ENCODE measurements around the gene XYLT1.

XYLT1 gene

GRCh38 chr16:17241264-17241835 is 229.4 kb downstream of the XYLT1 start:
- in situ Hi-C loops (cut with HindIII; ENCODE audit: low sequenced_read_pairs) = no loop called here

DNA sequence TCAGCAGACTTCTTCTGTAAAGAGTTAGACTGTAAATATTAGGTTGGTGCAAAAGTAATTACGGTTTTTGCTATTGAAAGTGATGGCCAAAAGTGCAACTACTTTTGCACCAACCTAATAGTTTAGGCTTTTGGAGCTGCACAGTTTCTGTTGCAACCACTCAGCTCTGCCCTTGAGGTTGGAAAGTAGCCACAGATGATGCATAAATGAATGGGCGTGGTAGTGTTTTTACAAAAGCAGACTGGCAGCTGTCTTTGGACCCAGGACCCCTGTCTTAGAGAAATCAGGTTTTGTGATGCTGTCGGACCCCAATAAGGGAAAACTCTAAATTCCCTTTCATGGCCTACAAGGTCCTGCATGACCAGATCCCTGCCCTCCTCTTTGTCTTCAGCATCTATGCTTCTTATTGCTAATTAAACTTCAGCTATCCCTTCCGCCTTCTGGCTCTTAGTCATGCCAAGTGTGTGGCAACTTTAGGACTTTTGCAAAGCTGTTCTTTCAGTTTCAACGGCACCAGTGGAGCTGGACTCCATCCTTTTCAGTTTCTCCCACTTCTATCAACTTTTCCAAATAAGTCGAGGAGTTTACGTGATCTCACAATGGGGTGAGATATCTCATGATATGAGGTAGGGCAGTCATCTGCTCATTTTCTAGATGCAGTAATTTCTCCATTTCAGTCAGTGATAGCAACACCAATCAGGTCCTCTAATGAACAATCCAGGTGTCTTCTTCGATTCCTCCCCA is 232.3 kb downstream of the XYLT1 start:
- in situ Hi-C loops (cut with HindIII; ENCODE audit: low sequenced_read_pairs) = no loop called here

DNA sequence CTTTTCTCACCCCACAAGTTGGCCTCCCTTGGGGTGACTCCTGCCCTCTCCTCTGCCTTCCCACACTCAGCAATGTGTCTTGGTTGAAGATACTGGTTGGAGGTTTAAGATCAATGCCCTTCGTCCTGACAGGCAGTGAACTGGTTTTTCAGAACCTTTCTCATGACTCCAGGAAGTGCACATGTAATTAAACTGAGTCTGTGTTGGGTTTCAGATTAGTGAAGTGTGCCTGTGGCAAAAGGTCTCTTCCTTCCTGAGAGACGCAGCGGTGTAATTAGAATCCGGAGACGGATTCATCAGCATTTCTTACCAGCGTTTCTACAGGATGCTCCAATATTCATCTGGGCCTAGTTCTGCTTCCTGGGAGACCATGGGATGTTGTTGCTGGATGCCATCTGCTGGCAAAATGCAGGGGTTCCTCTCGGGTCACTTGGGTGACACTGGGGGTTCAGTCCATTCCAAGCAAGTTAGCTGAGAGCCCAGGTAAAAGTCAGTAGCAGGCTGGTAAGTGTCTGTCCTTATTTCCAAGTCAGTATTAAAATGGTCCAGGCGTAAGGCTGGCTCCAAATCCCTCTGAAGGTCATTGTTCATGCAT is 233.3 kb downstream of the XYLT1 start:
- in situ Hi-C loops (cut with HindIII; ENCODE audit: low sequenced_read_pairs) = no loop called here

DNA sequence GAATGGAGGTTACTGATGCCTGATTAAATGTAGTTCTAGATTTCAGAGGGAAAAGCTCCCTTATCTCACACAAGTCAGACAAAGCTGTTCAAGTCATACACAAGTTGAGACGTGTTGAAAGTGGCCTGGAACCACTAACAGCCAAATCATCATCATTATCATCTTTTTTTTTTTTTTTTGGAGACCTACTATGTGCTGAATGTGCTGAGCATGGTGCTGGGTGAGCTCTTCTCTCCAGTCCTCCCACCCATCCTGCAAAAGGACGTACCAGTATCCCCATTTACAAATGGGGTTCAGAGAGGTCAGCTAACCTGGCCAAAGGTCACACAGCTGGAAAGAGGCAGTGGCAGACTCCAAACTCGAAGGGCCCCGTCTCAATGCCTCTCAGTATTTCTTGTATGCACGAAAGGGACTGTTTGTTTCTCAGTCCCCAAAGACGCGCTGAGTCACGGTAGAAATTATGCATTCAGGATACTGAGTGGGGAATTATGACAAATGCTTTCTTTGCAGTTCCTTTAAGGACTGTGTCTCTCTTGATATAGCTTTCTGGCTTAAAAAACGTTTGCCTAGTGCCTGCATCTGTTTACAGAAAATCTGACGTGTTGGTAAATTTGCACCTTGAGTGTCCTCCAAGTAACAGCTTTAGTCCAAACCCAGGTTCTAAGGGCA is 235.5 kb downstream of the XYLT1 start:
- in situ Hi-C loops (cut with HindIII; ENCODE audit: low sequenced_read_pairs) = no loop called here

DNA sequence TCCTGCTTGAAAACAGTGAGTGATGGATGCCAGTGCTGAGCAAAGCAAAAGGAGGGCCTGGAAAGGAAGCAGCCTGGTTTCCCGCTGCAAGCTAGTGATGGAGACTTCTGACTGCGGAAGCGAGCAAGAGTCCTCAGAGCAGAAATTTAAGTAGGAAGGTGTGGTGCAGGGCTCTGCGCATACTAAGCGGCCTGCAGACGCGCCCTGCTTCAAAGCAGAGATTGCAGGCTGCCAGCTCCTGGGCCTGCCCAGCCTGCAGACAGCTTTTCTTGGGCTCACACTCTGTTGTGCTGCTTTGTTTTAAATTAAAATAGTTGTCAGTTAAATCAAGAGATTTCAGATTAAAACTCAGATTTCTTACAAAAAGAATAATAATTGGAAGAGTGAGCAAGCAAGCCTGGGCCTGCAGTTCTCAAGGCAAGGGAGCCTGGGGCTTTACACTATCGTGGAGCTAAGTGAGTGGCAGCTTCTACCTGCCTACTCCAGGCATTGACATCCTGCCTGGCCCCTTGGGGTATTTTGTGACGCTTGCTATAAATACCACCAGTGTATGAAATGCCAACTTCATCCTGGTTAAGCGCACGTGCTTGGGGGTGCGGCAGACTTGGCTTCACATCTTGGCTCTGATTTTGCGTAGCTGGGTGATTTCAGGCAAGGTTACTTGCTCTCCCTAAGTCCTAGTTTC is 237.3 kb downstream of the XYLT1 start:
- in situ Hi-C loops (cut with HindIII; ENCODE audit: low sequenced_read_pairs) = no loop called here

GRCh38 chr16:17232487-17232886 is 238.3 kb downstream of the XYLT1 start:
- in situ Hi-C loops (cut with HindIII; ENCODE audit: low sequenced_read_pairs) = no loop called here

- in situ Hi-C loops (cut with HindIII; ENCODE audit: low sequenced_read_pairs) = no loop called here
These were observed 238.8 kb downstream of the XYLT1 start for GRCh38 chr16:17231972-17232371.

DNA sequence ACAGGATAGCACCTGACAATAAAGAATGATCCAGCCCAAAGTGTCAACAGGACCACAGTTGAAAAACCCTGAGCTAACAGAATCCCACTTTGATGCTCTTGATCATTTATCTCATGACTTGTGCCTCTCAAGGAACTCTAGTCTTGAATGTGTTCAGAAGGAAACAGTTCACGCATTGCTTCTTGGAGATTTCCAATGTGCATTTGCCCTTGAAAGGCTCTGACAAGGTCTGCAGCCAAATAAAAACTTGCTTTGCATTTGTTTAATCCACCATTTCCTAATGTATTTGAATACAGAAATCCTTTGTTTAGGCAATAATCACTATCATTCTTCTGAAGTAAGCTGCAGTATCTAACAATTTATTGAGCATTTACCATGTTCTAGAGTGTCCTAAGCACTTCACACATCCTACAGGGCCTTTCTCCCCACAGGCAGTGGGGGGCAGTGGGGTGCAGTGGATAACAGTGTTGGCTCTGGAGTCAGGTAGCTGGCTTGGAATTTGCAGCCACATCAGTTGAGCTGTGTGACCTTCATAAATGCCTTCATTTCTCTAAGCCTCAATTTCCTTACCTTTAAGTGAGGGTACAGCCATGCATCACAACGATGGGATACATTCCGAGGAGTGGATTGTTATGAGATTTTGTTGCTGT is 239.7 kb downstream of the XYLT1 start:
- in situ Hi-C loops (cut with HindIII; ENCODE audit: low sequenced_read_pairs) = no loop called here

DNA sequence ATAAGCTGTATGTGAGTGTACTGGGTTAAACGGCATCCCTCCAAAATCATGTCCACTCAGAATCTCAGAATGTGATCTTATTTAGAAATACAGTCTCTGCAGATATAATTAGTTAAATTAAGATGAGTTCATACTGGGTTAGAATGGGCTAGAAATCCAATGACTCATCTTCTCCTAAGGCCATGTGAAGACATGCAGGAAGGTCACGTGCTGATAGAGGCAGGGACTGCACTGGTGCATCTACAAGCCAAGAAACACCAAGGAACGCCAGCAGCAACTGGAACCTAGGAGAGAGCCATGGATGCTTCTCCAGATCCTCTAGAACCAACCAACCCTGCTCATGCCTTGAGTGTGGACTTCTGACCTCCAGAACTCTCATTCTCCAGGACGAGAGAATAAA is 241.0 kb downstream of the XYLT1 start:
- in situ Hi-C loops (cut with HindIII; ENCODE audit: low sequenced_read_pairs) = no loop called here

GRCh38 chr16:17229131-17229530 is 241.6 kb downstream of the XYLT1 start:
- in situ Hi-C loops (cut with HindIII; ENCODE audit: low sequenced_read_pairs) = no loop called here

DNA sequence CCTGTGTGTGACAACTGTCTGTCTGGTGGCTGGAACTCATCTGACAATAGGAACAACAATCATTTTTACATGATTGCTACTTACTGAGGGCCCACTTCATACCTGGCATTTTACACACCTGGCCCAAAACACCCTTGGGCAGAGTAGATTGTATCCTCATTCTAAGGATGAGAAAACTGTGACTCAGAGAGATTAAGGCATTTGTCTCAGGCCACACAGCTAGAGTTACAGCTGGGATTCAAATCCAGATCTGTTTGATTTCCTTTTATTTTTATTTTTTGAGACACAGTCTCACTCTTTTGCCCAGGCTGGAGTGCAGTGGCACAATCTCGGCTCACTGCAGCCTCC is 242.1 kb downstream of the XYLT1 start:
- in situ Hi-C loops (cut with HindIII; ENCODE audit: low sequenced_read_pairs) = no loop called here

- in situ Hi-C loops (cut with HindIII; ENCODE audit: low sequenced_read_pairs) = no loop called here
These were observed 242.6 kb downstream of the XYLT1 start for GRCh38 chr16:17228048-17228707.

DNA sequence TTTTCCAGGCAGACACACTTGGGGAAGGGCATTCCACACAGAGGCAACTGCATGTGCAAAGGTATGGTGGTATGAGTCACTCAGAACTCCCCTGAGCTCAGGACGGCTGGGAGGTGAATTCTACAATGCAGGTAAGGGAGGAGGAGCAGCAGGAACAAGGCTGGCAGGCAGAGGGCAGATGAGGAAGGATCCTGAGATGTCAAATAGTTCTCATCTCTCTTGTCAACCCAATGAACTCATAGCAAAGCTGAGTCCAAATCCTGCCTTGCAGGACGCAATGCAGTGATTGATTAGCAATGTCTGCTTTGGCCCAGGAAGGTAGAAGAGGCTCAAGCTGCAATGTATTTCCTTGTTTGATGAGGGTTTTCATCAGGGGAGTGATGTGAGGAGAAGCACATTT is 243.5 kb downstream of the XYLT1 start:
- in situ Hi-C loops (cut with HindIII; ENCODE audit: low sequenced_read_pairs) = no loop called here

DNA sequence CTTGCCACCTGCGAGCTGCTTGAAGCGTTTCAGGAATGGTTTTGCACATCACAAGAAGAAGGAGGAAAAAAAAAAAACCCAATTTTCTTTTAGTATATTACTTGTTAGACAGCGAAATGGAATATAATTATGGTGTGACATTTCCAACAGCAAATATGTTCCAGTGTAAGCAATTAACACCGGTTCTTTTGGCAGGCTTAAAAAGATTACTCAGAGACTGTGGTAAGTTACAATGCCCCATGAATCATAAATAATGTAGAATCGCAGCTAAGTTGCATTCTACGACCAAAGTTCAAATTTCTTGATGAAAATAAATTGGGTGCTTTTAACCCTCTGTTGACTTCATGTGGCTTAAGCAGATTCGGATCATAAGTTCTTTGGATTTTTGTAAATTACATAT is 245.2 kb downstream of the XYLT1 start:
- in situ Hi-C loops (cut with HindIII; ENCODE audit: low sequenced_read_pairs) = no loop called here

DNA sequence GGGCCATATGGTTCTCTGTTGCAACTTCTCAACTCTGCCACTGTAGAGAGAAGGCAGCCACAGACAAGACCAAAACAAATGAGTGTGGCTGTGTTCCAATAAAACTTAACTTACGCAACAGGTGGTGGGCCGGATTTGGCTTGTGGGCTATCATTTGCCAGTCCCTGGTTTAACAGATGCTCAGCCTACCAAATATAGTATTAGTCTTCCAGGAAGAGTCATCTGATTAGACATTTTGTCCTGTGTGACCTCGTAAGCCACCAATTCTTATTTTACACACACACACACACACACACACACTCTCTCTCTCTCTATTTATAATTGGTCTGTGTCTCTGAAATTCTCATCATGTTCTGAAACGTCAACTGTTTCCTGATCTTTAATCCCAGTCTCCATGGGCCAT is 245.9 kb downstream of the XYLT1 start:
- in situ Hi-C loops (cut with HindIII; ENCODE audit: low sequenced_read_pairs) = no loop called here

DNA sequence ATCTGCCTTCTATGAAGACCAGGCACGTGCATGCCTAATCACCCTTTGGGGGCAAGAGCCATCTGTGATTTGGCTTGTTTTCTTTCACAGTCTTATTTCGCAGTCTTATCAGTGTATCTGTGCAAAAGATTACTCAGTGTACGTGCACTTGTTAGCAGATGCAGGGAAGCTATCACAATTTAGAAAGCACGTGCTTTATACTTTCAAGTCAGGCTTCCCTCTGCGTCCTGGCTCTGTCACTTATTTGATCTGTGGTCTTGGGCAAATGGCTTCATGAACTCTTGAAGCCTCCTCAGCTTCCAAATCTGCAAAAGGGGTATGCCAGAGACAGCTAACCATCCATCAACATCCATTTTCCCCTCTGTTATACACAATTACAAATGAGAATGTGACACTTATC is 246.4 kb downstream of the XYLT1 start:
- in situ Hi-C loops (cut with HindIII; ENCODE audit: low sequenced_read_pairs) = no loop called here

GRCh38 chr16:17223576-17223975 is 247.2 kb downstream of the XYLT1 start:
- in situ Hi-C loops (cut with HindIII; ENCODE audit: low sequenced_read_pairs) = no loop called here

DNA sequence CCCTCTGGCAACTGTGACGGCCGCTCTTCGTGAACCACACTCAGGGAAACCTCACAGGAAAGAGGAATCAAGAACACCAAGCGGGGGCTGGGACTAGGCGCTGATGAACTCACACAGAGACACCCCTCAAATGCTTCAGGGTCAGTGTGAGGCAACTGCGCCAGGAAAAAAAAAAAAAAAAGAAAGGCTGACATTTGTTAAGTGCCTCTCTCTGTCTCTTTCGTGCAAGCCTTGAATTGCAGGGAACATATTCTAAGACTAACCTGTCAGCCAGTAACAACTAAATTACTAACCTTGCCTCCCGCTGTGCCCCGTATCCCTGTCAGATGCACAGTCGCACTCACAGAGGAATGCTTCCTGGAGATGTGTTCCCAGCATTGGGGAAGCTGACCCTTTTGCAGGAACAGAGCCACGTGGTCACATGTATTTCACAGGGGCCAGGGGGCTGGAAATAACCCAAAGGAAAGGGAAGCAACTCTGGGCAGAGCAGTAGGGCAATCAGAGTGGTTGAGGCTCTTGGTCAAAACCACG is 247.8 kb downstream of the XYLT1 start:
- in situ Hi-C loops (cut with HindIII; ENCODE audit: low sequenced_read_pairs) = no loop called here

DNA sequence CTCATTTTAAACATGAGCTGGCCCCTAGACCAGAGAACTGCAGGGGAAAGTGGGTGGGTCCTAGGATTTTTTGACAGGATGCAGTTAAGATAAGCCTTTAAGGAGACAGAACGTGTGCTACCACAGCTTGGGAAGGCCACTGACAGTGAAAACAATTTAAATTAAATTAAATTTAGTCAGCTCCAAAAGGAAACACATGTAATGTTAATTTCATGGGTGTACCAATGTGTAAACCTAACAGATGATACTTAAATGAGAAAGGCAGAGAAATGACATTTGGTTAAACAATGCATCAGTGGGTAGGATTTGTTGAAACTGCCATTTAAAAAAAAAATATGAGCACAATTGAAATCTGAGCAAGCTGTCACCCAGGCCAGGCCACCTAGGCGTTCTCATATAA is 250.8 kb downstream of the XYLT1 start:
- in situ Hi-C loops (cut with HindIII; ENCODE audit: low sequenced_read_pairs) = no loop called here

DNA sequence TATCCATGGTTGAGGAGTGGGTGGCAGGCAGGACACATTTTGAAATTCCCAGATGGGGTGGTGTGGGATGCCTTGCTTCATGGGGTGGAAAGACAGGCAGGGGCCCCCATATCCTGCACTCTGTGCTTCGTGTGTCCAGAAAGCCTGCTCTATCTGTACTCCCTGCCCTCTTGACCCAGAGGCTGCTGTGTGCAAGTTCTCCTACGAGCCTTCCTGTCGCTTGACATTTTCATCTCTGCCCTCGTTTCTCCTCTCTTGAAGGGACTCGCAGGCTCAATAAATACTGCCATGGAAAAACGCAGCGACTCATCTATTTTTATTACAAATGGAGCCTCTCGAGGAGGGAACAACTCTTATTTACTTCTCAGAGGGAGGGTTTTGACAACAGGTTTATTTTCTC is 254.8 kb downstream of the XYLT1 start:
- in situ Hi-C loops (cut with HindIII; ENCODE audit: low sequenced_read_pairs) = no loop called here

All from endothelial cell of hepatic sinusoid (primary cell).